CD14-positive monocyte (primary cell): ENCODE results near the gene COL9A2. TPM values are rescaled to one million over a fixed set of nuclear protein-coding genes. Genes with fewer than 3 reads are reported as not detected.

Experiments used
- DNase-seq, 3 donors: peaks; one replicate each; pipeline ENCODE4 v3.0.0-alpha.2; 2011 to 2022
- H2AFZ ChIP-seq: 2 replicates; pipeline ENCODE4 v1.6.0; 2012; ENCODE audit warnings: mild to moderate bottlenecking, low read depth, low read length, inconsistent platforms; ENCODE audit not compliant: insufficient read depth, poor library complexity, severe bottlenecking
- H3K27ac ChIP-seq, 2 donors: 1 replicate in 1 of 2; 2 replicates in 1 of 2; pipeline ENCODE4 v1.5.1; 2012 to 2013; ENCODE audit warnings: low read length in 2 of 2, control low read depth in 1 of 2, inconsistent platforms in 1 of 2, low read depth in 1 of 2, mild to moderate bottlenecking in 1 of 2
- H3K27me3 ChIP-seq, 2 donors: one replicate each; pipeline versions ENCODE4 v1.6.0 to v1.6.1; 2011 to 2013; ENCODE audit warnings: low read length in 2 of 2; ENCODE audit not compliant: control insufficient read depth in 2 of 2, insufficient read depth in 2 of 2
- H3K36me3 ChIP-seq, 2 donors: replicated peaks in 1 of 2; 1 replicate in 1 of 2; 2 replicates in 1 of 2; pipeline versions ENCODE4 v1.5.1 to v1.6.1; 2012 to 2013; ENCODE audit warnings: low read length in 2 of 2, control low read depth in 1 of 2, inconsistent platforms in 1 of 2, mild to moderate bottlenecking in 1 of 2; ENCODE audit not compliant: insufficient read depth in 2 of 2, control insufficient read depth in 1 of 2
- H3K4me1 ChIP-seq, 2 donors: 1 replicate in 1 of 2; 2 replicates in 1 of 2; pipeline versions ENCODE4 v1.5.1 to v1.6.1; 2012 to 2013; ENCODE audit warnings: low read length in 2 of 2, control low read depth in 1 of 2, inconsistent platforms in 1 of 2, mild to moderate bottlenecking in 1 of 2, moderate library complexity in 1 of 2; ENCODE audit not compliant: insufficient read depth in 2 of 2, control insufficient read depth in 1 of 2
- H3K4me2 ChIP-seq: replicated peaks from 2 replicates; pipeline ENCODE3; 2012; ENCODE audit warnings: low read length, moderate library complexity, mild to moderate bottlenecking; ENCODE audit not compliant: poor library complexity, severe bottlenecking; ENCODE audit errors: extremely low read depth
- H3K4me3 ChIP-seq, 3 experiments: fragments of 200-600 bp in 1 of 3; sonication (generic) in 1 of 3; replicated peaks in 1 of 3; 1 replicate in 2 of 3; 2 replicates in 1 of 3; pipeline ENCODE4 v1.5.1; 2011 to 2013; ENCODE audit warnings: low read length in 3 of 3, mild to moderate bottlenecking in 3 of 3, control low read depth in 2 of 3, low read depth in 2 of 3, inconsistent platforms in 1 of 3, moderate library complexity in 1 of 3
- H3K79me2 ChIP-seq: 2 replicates; pipeline ENCODE4 v1.6.0; 2012; ENCODE audit warnings: mild to moderate bottlenecking, control low read depth, inconsistent platforms, low read length, moderate library complexity; ENCODE audit not compliant: insufficient read depth
- H3K9ac ChIP-seq: 2 replicates; pipeline ENCODE4 v1.6.0; 2017; ENCODE audit warnings: low read length, mild to moderate bottlenecking; ENCODE audit not compliant: insufficient read depth, poor library complexity, severe bottlenecking
- H3K9me3 ChIP-seq, 2 donors: replicated peaks in 1 of 2; 1 replicate in 1 of 2; 2 replicates in 1 of 2; pipeline versions ENCODE4 v1.5.1 to v1.6.1; 2012 to 2013; ENCODE audit warnings: low read length in 2 of 2, control low read depth in 1 of 2; ENCODE audit not compliant: control insufficient read depth in 1 of 2, insufficient read depth in 1 of 2
- H4K20me1 ChIP-seq: 2 replicates; pipeline ENCODE4 v1.6.0; 2012; ENCODE audit warnings: mild to moderate bottlenecking, low read length, control low read depth, moderate library complexity; ENCODE audit not compliant: insufficient read depth
- H3K27ac Mint-ChIP-seq, 7 donors: one replicate each; pipeline ENCODE4 v1.8.0; 2020; ENCODE audit warnings: mild to moderate bottlenecking in 7 of 7, mixed read lengths in 7 of 7, moderate library complexity in 6 of 7, inconsistent platforms in 2 of 7
- H3K27me3 Mint-ChIP-seq, 3 donors: one replicate each; pipeline ENCODE4 v1.8.0; 2021 to 2022; ENCODE audit warnings: low read depth in 3 of 3, mild to moderate bottlenecking in 3 of 3, mixed read lengths in 3 of 3, moderate library complexity in 3 of 3, inconsistent platforms in 1 of 3
- H3K36me3 Mint-ChIP-seq, 2 donors: one replicate each; pipeline ENCODE4 v1.8.0; 2020; ENCODE audit warnings: mixed read lengths in 2 of 2, inconsistent platforms in 1 of 2, mild to moderate bottlenecking in 1 of 2
- H3K4me1 Mint-ChIP-seq: one replicate; pipeline ENCODE4 v1.8.0; 2020; ENCODE audit warnings: mild to moderate bottlenecking, mixed read lengths
- H3K4me3 Mint-ChIP-seq, 2 donors: one replicate each; pipeline ENCODE4 v1.8.0; 2020; ENCODE audit warnings: mild to moderate bottlenecking in 2 of 2, mixed read lengths in 2 of 2, moderate library complexity in 1 of 2
- H3K9me3 Mint-ChIP-seq, 7 donors: one replicate each; pipeline ENCODE4 v1.8.0; 2020 to 2022; ENCODE audit warnings: mixed read lengths in 7 of 7, mild to moderate bottlenecking in 6 of 7, moderate library complexity in 6 of 7, inconsistent platforms in 2 of 7
- WGBS: methylation state at CpG from one replicate; pipeline ENCODE4 v1.1.5; 2013; ENCODE audit warnings: missing lambda C conversion rate; ENCODE audit not compliant: insufficient coverage; 5-methylcytosine and 5-hydroxymethylcytosine counted together
- intact Hi-C, 2 donors: fragments of 100-400 bp; cut with micrococcal nuclease; formaldehyde crosslinking; loops; one replicate each; pipeline versions ENCODE4 v1.15.0 to v1.15.1; 2023
- polyA plus RNA-seq, 3 donors: library from polyadenylated mRNA; depleted of rRNA in 1 of 3; unstranded in 2 of 3; stranded (reverse) in 1 of 3; fragments of 300-500 nt in 2 of 3; fragments of >200 nt in 1 of 3; fragmentation: Illumina TruSeq in 2 of 3; gene quantifications; 1 replicate in 2 of 3; 2 replicates in 1 of 3; pipeline ENCODE4 v1.2.3, GENCODE V29; 2012 to 2021
- TF ChIP-seq, protein P1 (sequence below): fragments of 200-600 bp; IDR thresholded peaks from one replicate; pipeline ENCODE4 v1.8.0; 2022; ENCODE audit warnings: antibody characterized with exemption, mild to moderate bottlenecking

Gene COL9A2
- polyA plus RNA-seq, 3 donors: 2.0 to 24.3 (median 2.6) TPM

DNA sequence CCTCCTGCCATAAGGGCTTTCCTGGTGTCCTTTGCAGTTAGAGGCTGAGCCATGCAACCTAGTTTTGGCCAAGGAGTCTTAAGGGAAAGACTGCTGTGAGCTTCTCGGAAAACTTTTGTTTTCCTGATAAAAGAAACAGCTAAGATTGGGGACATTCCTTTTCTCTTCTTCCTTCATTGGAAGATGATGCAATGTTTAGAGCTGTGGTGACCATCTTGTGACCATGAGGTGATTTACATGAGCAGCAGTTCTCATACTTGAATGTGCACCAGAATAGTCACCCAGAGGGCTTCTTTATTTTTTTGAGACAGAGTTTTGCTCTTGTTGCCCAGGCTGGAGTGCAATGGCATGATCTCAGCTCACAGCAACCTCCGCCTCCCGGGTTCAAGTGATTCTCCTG, 36.0 kb upstream of the COL9A2 start:
- H4K20me1 ChIP-seq: no peaks in the 10 kb centered on the region
- Mint-ChIP-seq H3K4me3 (peak overlapping the region; percentile 19 to 39), H3K4me1 (peaks cover 74% of the 10 kb centered on the region), H3K27ac (peak overlapping the region; percentile 86 to 93 (median 89)), H3K9me3 (peaks cover 0 to 9% (median 3%) of the 10 kb centered on the region in 7 donors), H3K36me3 (peaks cover 21 to 53% of the 10 kb centered on the region in 2 donors), H3K27me3 (no peaks in the 10 kb centered on the region)
- no peak overlapping the region for H2AFZ ChIP-seq
- TF ChIP-seq, protein P1, sequence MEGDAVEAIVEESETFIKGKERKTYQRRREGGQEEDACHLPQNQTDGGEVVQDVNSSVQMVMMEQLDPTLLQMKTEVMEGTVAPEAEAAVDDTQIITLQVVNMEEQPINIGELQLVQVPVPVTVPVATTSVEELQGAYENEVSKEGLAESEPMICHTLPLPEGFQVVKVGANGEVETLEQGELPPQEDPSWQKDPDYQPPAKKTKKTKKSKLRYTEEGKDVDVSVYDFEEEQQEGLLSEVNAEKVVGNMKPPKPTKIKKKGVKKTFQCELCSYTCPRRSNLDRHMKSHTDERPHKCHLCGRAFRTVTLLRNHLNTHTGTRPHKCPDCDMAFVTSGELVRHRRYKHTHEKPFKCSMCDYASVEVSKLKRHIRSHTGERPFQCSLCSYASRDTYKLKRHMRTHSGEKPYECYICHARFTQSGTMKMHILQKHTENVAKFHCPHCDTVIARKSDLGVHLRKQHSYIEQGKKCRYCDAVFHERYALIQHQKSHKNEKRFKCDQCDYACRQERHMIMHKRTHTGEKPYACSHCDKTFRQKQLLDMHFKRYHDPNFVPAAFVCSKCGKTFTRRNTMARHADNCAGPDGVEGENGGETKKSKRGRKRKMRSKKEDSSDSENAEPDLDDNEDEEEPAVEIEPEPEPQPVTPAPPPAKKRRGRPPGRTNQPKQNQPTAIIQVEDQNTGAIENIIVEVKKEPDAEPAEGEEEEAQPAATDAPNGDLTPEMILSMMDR: no peak
- no CpG with 5 or more reads among the region's 3 CpGs for WGBS
- peak overlapping the region; percentile 48 for H3K4me2 ChIP-seq
- peak overlapping the region in 1 of 3 experiments; percentile 55 for H3K4me3 ChIP-seq
- no peaks in the 10 kb centered on the region for H3K27me3 ChIP-seq
- H3K27ac ChIP-seq: peak overlapping the region; percentile 82 to 89
- peak; percentile 51 to 79 (median 58) for DNase-seq
- H3K9me3 ChIP-seq: peaks cover 0 to 1% of the 10 kb centered on the region in 2 donors
- peaks cover 2 to 14% of the 10 kb centered on the region in 2 donors for H3K36me3 ChIP-seq
- peaks cover 67% of the 10 kb centered on the region for H3K79me2 ChIP-seq
- intact Hi-C loops: no loop called here
- H3K4me1 ChIP-seq: peaks cover 63 to 77% of the 10 kb centered on the region in 2 donors
- peak overlapping the region; percentile 42 for H3K9ac ChIP-seq

DNA sequence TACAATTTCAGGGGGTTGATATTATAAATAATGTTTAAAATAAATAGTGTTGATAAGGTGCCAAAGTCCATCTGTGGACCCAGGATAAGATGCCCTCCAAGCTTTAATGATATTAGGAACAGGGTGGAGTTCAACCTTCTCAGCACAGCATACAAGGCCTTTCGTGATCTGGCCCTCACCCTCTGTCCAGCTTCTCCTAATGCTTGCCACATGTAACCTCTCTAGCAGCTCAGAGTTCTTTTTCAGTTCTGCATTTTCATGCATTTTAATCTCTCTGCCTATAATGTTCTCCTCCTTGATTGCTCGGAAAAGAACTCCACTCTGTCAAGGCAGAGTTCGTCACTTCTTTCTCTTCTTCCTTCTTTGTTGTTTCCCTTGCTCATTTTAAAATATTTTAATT, 35.0 kb upstream of the COL9A2 start:
- Histone ChIP-seq H3K9ac (peak overlapping the region; percentile 27), H3K36me3 (peaks cover 2 to 12% of the 10 kb centered on the region in 2 donors), H3K27ac (peak overlapping the region; percentile 82 to 89), H3K4me3 (peak overlapping the region in 1 of 3 experiments; percentile 55), H4K20me1 (no peaks in the 10 kb centered on the region), H3K79me2 (peaks cover 62% of the 10 kb centered on the region), H2AFZ (no peak overlapping the region), H3K27me3 (no peaks in the 10 kb centered on the region), H3K4me1 (peaks cover 64 to 79% of the 10 kb centered on the region in 2 donors), H3K4me2 (peak overlapping the region; percentile 48), H3K9me3 (no peaks in the 10 kb centered on the region)
- H3K27me3 Mint-ChIP-seq: no peaks in the 10 kb centered on the region
- H3K4me3 Mint-ChIP-seq: peak overlapping the region in 1 of 2 donors; percentile 60
- 0% methylated on average over 1 of the region's 3 CpGs for WGBS
- intact Hi-C loops: no loop called here
- H3K36me3 Mint-ChIP-seq: peaks cover 19 to 51% of the 10 kb centered on the region in 2 donors
- peak; percentile 59 to 79 (median 68) for DNase-seq
- H3K27ac Mint-ChIP-seq: peak overlapping the region; percentile 65 to 89 (median 85)
- H3K4me1 Mint-ChIP-seq: peaks cover 74% of the 10 kb centered on the region
- peaks cover 0 to 4% (median 0%) of the 10 kb centered on the region in 7 donors for H3K9me3 Mint-ChIP-seq
- TF ChIP-seq, protein P1: no peak
